HG03342 (cell line): Measurements from ENCODE around the gene KCNJ4.

Source experiments
- ATAC-seq: cut with Tn5 transposase; IDR thresholded peaks from one replicate; pipeline ENCODE4 v1.9.1; 2021; ENCODE audit warnings: mild to moderate bottlenecking, moderate library complexity; ENCODE audit not compliant: unreplicated experiment

Gene KCNJ4

DNA sequence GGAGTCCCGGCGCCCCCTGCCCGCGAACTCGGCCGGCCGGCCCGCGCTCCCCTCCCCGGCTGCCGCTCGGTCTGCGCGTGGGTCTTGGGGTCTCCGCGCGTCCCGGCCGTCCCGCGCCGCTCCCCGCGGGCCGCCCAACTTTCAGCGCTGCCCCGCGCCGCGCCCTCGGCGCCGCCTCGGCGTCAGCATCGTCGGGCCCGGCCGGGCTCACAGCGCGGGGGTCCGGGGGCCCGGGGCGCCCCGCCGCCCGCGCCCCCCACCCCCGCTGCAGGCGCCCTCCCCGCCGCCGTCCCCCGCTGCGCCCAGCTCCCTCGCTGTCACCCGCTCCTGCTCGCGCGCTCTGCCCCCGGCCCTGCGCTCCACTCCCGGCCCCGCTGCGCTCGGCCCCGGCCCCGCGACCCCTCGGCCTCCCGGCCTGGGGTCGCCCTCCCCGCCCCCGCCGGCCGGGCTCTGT lies at the start of gene KCNJ4:
Gene KCNJ4, minus strand, starts transcription at position 124 of the 454 bp plus-strand sequence. CDS start 27,067 bp downstream, outside the sequence.
- no peak for ATAC-seq

GRCh38 chr22:38503021-38503420 lies 48.0 kb upstream of the KCNJ4 start:
- no peak for ATAC-seq

- ATAC-seq, result no peak
Observed at GRCh38 chr22:38501797-38502672, 47.0 kb upstream of the KCNJ4 start.

DNA sequence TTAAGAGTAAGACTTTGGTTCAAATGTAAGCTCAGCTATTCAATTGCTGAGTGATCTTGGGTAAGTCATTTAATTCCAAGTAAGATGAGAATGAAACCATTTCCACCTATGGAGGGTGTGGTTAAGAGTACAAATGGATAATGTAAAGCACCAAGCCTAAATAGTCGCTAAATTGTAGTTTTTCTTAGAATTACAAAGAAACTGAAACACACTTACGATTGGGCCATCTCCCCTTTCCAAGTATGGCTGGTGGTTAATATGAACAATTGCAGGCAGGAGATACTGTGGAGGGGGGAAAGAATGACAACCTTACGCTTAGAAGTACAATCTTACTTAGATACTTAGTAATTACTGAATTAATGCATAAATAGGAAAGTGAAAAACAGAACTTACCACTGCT lies 42.9 kb upstream of the KCNJ4 start:
- ATAC-seq, result no peak

DNA sequence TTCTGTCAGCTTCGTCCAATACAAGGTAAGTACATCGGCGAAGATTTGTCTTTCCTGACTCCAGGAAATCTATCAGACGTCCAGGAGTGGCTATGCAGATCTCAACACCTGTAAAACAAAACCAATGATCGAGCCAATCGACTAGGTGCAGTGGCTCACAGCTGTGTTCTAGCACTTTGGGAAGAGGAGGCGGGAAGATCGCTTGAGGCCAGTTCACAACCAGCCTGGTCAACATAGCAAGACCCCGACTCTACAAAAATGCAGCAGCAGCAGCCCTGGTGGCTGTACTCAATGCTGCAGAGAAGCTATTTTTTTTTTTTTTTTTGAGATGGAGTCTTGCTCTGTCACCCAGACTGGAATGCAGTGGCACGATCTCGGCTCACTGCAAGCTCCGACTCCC lies 39.9 kb upstream of the KCNJ4 start:
- ATAC-seq, result no peak

DNA sequence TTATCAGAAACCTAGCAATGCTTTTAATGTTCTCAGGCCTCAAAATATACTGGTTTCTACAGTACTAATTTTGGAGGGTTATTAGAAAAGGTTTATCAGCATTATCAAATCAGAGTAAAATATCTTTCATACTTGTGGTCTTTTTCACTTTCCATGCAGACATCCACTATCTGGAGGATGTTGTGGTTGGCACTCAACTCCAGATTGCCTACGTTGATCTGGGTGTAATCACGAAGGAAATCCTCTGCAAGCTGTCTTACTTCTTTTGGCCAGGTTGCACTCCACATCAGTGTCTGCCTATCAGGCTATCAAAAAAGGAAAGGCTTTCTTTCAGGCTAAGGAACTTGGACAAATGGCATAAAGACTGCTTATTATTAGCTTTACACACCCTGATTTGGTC lies 39.5 kb upstream of the KCNJ4 start:
- ATAC-seq, result no peak

GRCh38 chr22:38491707-38492348 lies 36.8 kb upstream of the KCNJ4 start:
- no peak for ATAC-seq

- ATAC-seq, result no peak
Observed at GRCh38 chr22:38490915-38491314, 35.9 kb upstream of the KCNJ4 start.

DNA sequence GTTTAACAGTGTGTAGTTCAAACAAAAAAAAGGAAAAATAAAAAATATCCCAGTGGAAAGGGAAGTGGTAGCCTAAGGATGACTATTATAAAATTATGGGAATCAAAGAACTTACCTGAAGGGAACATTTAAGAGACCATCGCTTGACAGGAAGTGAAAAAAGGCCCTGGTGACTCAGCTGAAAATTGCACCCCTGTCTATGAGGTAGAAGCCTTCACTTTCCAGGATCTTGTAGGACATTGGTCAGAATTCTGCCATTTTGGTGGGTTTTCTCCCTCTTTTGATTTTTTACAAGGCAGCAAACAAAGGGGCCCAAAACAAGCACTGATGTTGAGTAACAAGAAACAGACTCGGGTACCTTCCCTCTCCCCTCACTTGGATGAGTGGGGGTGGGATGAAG lies 35.5 kb upstream of the KCNJ4 start:
- no peak for ATAC-seq

DNA sequence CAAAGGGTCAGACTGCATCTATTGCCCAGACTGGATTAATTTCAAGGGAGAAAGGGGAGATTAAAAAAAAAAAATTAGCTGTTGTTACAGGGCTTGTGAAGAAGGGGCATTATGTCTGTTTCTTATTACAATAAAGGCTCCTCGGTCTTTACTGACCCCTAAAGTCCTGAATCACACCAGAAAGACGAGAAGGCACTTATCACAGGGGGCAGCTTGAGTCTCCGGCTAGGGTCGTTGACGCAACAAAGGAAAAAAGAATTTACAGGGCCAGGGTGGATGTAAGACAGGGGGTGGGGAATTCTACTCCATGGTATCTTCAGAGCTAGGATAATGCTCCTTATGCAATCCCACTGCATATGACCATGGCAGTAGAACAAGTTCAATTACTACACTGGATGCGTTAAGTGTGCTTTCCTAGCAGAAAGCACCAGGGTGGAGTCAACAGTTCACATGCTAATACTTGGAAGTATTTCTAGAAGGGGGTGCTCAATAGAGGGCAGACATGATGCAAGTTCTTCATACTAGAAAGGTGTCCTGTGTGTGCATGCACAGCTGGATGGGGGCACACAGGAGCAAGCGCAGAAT lies 34.7 kb upstream of the KCNJ4 start:
- ATAC-seq, result no peak

- no peak for ATAC-seq
Observed at GRCh38 chr22:38489142-38489541, 34.1 kb upstream of the KCNJ4 start.

GRCh38 chr22:38487946-38488345 lies 32.9 kb upstream of the KCNJ4 start:
- no peak for ATAC-seq

GRCh38 chr22:38485783-38486182 lies 30.8 kb upstream of the KCNJ4 start:
- no peak for ATAC-seq

DNA sequence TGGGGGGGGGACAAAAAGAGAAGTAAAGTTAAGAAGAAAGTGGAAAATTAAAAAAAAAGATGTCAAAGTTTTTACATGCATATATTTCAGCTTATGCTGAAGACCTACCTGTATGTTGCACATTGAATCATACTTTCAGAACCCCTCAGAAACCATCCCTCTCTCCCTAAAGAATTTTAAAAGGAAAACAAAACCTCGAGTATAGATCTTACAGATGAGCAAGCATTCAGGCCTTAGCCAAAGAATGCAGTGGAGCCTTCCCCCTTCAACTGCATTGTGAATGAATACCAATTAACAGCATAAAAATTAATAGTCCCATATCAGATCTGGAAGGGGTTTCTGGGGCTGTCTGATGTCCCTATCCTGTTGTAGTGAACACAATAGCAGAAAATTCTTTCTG lies 29.2 kb upstream of the KCNJ4 start:
- ATAC-seq, result no peak

DNA sequence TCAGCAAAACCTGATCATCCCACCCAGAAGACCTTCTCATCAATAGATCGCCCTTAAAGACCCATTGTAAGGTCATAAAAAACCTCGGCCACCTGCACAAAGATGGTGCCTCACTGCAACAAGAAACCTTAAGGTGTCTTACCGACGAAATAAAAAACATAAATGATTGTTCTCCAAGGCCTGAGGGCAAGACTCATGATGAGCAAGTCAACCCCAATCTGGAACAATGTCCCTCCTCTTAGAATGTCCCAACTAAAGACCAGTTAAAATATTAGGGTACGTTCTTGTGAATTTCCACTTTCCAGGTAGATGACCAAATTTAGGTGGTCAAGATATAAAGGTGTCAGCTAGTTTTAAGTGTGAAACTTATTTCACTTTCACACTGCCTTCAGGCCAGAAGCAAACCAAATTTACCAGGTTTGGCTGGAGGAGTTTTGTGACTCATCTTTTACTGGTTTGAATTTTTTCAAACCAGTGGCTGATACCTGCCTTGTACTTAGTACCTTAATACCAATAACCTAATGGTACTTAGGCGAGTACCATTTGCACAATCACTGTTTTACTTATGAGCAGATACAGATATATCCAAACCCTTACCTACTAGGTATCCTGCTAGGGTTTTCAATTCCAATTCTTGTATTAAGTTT lies 27.8 kb upstream of the KCNJ4 start:
- no peak for ATAC-seq

- no peak for ATAC-seq
Observed at GRCh38 chr22:38481871-38482332, 26.9 kb upstream of the KCNJ4 start.

GRCh38 chr22:38481162-38481870 lies 26.3 kb upstream of the KCNJ4 start:
- no peak for ATAC-seq

GRCh38 chr22:38479096-38479837 lies 24.3 kb upstream of the KCNJ4 start:
- no peak for ATAC-seq

DNA sequence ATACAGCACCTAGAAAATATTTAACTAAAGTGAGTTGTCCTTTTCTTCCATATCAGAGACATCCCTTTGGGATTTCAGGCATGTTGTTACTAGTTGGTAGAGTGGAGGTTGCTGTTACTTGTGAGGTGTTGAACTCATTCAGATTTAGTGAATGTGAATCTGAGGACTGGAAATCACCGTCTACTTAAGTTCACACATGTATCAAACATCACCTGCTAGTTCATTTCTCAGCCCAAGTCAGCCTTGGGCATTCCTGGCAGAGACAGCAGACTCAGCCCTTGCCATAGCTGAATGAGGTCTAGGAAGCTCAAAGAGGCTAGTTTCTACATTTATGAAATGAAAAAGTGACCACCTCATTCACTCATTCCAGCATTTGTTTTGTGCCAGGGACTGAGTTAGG lies 22.6 kb upstream of the KCNJ4 start:
- ATAC-seq, result no peak

- ATAC-seq, result no peak
Observed at GRCh38 chr22:38474003-38474607, 19.1 kb upstream of the KCNJ4 start.
